NCI-H748 (cell line): ENCODE data around the gene ELMOD3.
"Not testable (repeated sequence)": the region's sequence is repeated elsewhere in the genome, so short reads cannot be mapped to it uniquely, and the experiment has no call there.

ENCODE experiments used
- DNase-seq: peaks from one replicate; lab custom pipeline; 2025; ENCODE audit not compliant: unreplicated experiment; lab: John Stamatoyannopoulos, UW

Gene ELMOD3

GRCh38 chr2:85439569-85439968 lies 85.0 kb downstream of the ELMOD3 start:
- not testable (repeated sequence) for DNase-seq

GRCh38 chr2:85439986-85440385 lies 85.4 kb downstream of the ELMOD3 start:
- no peak for DNase-seq

GRCh38 chr2:85440729-85441128 lies 86.2 kb downstream of the ELMOD3 start:
- DNase-seq, result no peak
